ENCODE measurements around the gene COIL. TPM values are rescaled to one million over a fixed set of nuclear protein-coding genes. Genes with fewer than 3 reads are reported as not detected.
A peak's percentile ranks its signal among the peaks of the same experiment; 100 is the strongest.

Gene COIL
- total and polyA plus RNA-seq, 2 of the 13 experiments (the other 11 are each of a cell fraction or from before 2014, with no cell fraction given): 8.1 to 29.4 TPM

GRCh38 chr17:56960596-56961538, at the start of gene COIL (continued):
- no peak for TF ChIP-seq EP300 (IDR thresholded peaks at IDR 0.05; ENCODE audit: low read depth in 2 of 2, low read length in 2 of 2)
- TF ChIP-seq EP300 (CRISPR knock-in tag; IDR thresholded peaks at IDR 0.05; ENCODE audit: borderline replicate concordance): no peak; the same call in 1 of the 2 replicates
- TF ChIP-seq BATF2 (CRISPR knock-in tag; IDR thresholded peaks at IDR 0.05): peak; percentile 61; the same call in 1 of the 2 replicates
- TF ChIP-seq NFATC3 (CRISPR knock-in tag; IDR thresholded peaks at IDR 0.05): peak; percentile 73; the same call in 1 of the 2 replicates
- peak; percentile 98 for TF ChIP-seq ASH2L (IDR thresholded peaks at IDR 0.05; ENCODE audit: insufficient read length, low read depth, low read length)
- TF ChIP-seq ZNF550 (CRISPR knock-in tag; IDR thresholded peaks at IDR 0.05; ENCODE audit: borderline replicate concordance): 0 out of 2 replicates have a peak, but pooled peaks have one; percentile 63
- peak; percentile 89; the same call in 1 of the 2 replicates for TF ChIP-seq SPEN (CRISPR knock-in tag; IDR thresholded peaks at IDR 0.05; ENCODE audit: low read depth)
- no peak for TF ChIP-seq ZNF674 (CRISPR knock-in tag; IDR thresholded peaks at IDR 0.05; ENCODE audit: low read depth)
- TF ChIP-seq ZNF30 (CRISPR knock-in tag; IDR thresholded peaks at IDR 0.05): no peak
- TF ChIP-seq TRAFD1 (CRISPR knock-in tag; IDR thresholded peaks at IDR 0.05; ENCODE audit: borderline replicate concordance): no peak
- TF ChIP-seq NR2F2 (IDR thresholded peaks at IDR 0.05; ENCODE audit: borderline replicate concordance, low read depth): no peak
- peak; percentile 94 for TF ChIP-seq ZKSCAN8 (CRISPR knock-in tag; IDR thresholded peaks at IDR 0.05; ENCODE audit: borderline replicate concordance)
- TF ChIP-seq IRF1 (CRISPR knock-in tag; IDR thresholded peaks at IDR 0.05; ENCODE audit: low read depth): no peak
- peak; percentile 57; the same call in 1 of the 2 replicates for TF ChIP-seq HOXD1 (CRISPR knock-in tag; IDR thresholded peaks at IDR 0.05)
- TF ChIP-seq FUBP1 (CRISPR knock-in tag; IDR thresholded peaks at IDR 0.05; ENCODE audit: borderline replicate concordance): no peak
- TF ChIP-seq ISX (CRISPR knock-in tag; conservative IDR thresholded peaks at IDR 0.05): 0 out of 2 replicates have a peak, but pooled peaks have one; percentile 54
- no peak for TF ChIP-seq ZNF432 (CRISPR knock-in tag; IDR thresholded peaks at IDR 0.05; ENCODE audit: borderline replicate concordance)
- TF ChIP-seq NFIC (IDR thresholded peaks at IDR 0.05; ENCODE audit: low read length): no peak
- TF ChIP-seq ISL2 (CRISPR knock-in tag; IDR thresholded peaks at IDR 0.05): peak; percentile 69
